Measurements from ENCODE around the gene VPS51.
"Not testable (repeated sequence)": the region's sequence is repeated elsewhere in the genome, so short reads cannot be mapped to it uniquely, and the experiment has no call there.

VPS51 gene

GRCh38 chr11:65117206-65118096 lies 21.4 kb downstream of the VPS51 start, which contains the start of gene ZNHIT2:
Gene ZNHIT2 (minus strand): TSS chr11:65117701. CDS start chr11:65117653, 48 bp downstream.
- peak within 1 kb of the TSS; percentile 90 for H3K4me3 ChIP-seq (ENCODE audit: low read depth, low read length)
- peak; percentile 79 for TF ChIP-seq CTCF (IDR thresholded peaks at IDR 0.05; ENCODE audit: low read depth, low read length)

GRCh38 chr11:65118097-65118837 lies 22.3 kb downstream of the VPS51 start:
- no peak overlapping the region for H3K4me3 ChIP-seq (ENCODE audit: low read depth, low read length)
- TF ChIP-seq CTCF (IDR thresholded peaks at IDR 0.05; ENCODE audit: low read depth, low read length) = no peak

- H3K4me3 ChIP-seq (ENCODE audit: low read depth, low read length) = not testable (repeated sequence)
These were observed 23.1 kb downstream of the VPS51 start for GRCh38 chr11:65118891-65119669.

- H3K4me3 ChIP-seq (ENCODE audit: low read depth, low read length) = no peak overlapping the region
- TF ChIP-seq CTCF (IDR thresholded peaks at IDR 0.05; ENCODE audit: low read depth, low read length) = no peak
These were observed 23.6 kb downstream of the VPS51 start for GRCh38 chr11:65119670-65119995.

- H3K4me3 ChIP-seq (ENCODE audit: low read depth, low read length) = peak overlapping the region; percentile 79
- no peak for TF ChIP-seq CTCF (IDR thresholded peaks at IDR 0.05; ENCODE audit: low read depth, low read length)
These were observed 24.8 kb downstream of the VPS51 start for GRCh38 chr11:65120831-65121230.

- peak overlapping the region; percentile 79 for H3K4me3 ChIP-seq (ENCODE audit: low read depth, low read length)
- no peak for TF ChIP-seq CTCF (IDR thresholded peaks at IDR 0.05; ENCODE audit: low read depth, low read length)
These were observed 25.4 kb downstream of the VPS51 start for GRCh38 chr11:65121447-65121864.

- peak within 1 kb of the TSS; percentile 79 for H3K4me3 ChIP-seq (ENCODE audit: low read depth, low read length)
- TF ChIP-seq CTCF (IDR thresholded peaks at IDR 0.05; ENCODE audit: low read depth, low read length) = no peak
These were observed 26.1 kb downstream of the VPS51 start, which contains the start of the genes FAU and MRPL49 for GRCh38 chr11:65121865-65122696. Gene FAU (minus strand): TSS chr11:65122134. CDS start chr11:65121813, 321 bp downstream. Gene MRPL49 (plus strand): TSS chr11:65122321. CDS start chr11:65122347, 26 bp downstream.

Data from WI38 (cell line).